Measurements from ENCODE around the gene GZMB.

DNA sequence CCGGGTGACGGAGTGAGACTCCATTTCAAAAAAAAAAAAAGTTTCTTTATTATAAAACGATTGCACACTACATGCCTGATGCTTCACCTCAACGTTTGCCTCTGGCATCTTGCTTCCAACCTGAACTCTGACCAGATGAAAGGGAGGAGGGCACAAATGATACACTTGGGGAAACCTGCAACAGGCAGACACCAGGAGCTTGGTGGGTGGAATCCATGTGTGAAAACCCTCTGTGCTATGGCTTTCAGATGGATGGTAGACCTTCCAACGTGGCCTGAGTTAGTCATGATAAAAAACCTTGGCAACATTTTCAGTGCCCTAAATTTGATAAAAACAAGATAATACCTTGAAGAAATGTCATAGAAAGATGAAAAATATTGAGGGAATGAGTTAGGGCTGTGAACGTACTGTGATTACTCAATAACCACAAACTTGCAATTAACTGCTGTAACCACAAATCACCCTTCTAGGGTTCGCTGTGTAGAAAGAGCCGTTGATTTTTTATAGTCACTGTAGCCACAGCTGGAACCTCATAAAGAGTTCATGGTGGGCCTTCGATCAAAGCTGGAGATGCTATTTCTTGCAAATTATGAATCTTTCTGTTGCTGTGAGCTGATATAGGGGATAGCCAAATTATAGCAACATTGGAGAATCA, 26.1 kb upstream of the GZMB start:
- TF ChIP-seq, protein P1, sequence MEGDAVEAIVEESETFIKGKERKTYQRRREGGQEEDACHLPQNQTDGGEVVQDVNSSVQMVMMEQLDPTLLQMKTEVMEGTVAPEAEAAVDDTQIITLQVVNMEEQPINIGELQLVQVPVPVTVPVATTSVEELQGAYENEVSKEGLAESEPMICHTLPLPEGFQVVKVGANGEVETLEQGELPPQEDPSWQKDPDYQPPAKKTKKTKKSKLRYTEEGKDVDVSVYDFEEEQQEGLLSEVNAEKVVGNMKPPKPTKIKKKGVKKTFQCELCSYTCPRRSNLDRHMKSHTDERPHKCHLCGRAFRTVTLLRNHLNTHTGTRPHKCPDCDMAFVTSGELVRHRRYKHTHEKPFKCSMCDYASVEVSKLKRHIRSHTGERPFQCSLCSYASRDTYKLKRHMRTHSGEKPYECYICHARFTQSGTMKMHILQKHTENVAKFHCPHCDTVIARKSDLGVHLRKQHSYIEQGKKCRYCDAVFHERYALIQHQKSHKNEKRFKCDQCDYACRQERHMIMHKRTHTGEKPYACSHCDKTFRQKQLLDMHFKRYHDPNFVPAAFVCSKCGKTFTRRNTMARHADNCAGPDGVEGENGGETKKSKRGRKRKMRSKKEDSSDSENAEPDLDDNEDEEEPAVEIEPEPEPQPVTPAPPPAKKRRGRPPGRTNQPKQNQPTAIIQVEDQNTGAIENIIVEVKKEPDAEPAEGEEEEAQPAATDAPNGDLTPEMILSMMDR (IDR thresholded peaks at IDR 0.05 in 4 of 5, conservative IDR thresholded peaks at IDR 0.05 in 1 of 5): no peak
- no peak for TF ChIP-seq POLR2A (IDR thresholded peaks at IDR 0.05)
